Stimulated activated naive CD8-positive, alpha-beta T cell treated with anti-CD3 and anti-CD28 coated beads, Interleukin-15, Interleukin-2, amounts not matched to agents 100 ng/mL and 50 ng/mL, for 24 hours (primary cell): ENCODE measurements around the gene ADNP2.

ENCODE experiments used
- H3K27ac Mint-ChIP-seq: one replicate; pipeline ENCODE4 v1.8.0; 2021; ENCODE audit warnings: mild to moderate bottlenecking, mixed read lengths
- H3K27me3 Mint-ChIP-seq: one replicate; pipeline ENCODE4 v1.8.0; 2021; ENCODE audit warnings: mixed read lengths
- H3K36me3 Mint-ChIP-seq: one replicate; pipeline ENCODE4 v1.8.0; 2021; ENCODE audit warnings: low read depth, mixed read lengths
- H3K4me1 Mint-ChIP-seq: one replicate; pipeline ENCODE4 v1.8.0; 2021; ENCODE audit warnings: low read depth, mixed read lengths
- H3K4me3 Mint-ChIP-seq: one replicate; pipeline ENCODE4 v1.8.0; 2021; ENCODE audit warnings: mild to moderate bottlenecking, mixed read lengths
- H3K9me3 Mint-ChIP-seq: one replicate; pipeline ENCODE4 v1.8.0; 2021; ENCODE audit warnings: mixed read lengths

Gene ADNP2

DNA sequence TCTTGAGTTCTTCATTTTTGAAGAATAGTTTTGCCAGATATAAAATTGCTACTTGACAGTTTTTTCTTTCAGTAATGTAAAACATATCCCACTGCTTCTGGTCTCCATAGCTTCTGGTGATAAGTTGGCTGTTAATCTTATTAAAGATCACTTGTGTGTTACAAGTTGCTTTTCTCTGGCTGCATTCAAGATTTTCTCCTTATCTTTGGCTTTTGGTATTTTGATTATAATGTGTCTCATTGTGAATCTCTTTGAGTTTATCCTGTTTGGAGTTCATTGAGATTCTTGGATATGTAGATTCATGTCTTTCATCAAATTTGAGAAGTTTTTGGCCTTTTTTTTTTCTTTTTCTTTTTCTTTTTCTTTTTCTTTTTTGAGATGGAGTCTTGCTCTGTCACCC is 20.2 kb upstream of the ADNP2 start:
- H3K9me3 Mint-ChIP-seq, result peaks cover 37% of the 10 kb centered on the region
- H3K4me1 Mint-ChIP-seq, result no peaks in the 10 kb centered on the region
- no peak overlapping the region for H3K4me3 Mint-ChIP-seq
- H3K36me3 Mint-ChIP-seq, result peaks cover 6% of the 10 kb centered on the region
- H3K27ac Mint-ChIP-seq, result no peak overlapping the region
- H3K27me3 Mint-ChIP-seq, result peaks cover 20% of the 10 kb centered on the region

DNA sequence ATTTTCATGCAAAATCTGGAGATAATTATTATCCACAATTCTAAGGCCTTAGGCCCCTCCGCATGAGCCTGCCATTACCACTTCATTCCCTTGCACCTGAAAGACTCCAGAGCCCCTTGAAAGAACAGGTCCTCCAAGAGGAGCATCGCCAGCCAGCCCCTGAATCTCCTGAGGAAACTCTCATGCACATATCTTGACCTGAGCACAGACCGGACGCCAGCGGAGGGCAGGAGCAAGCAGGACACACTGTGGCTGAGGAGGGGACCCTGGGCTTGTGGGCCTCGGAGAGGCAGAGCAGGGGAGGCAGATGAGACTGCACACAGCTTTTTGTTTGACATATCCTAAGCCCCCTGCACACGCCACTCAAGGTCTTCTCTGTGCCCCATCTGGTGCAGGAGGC is 13.6 kb upstream of the ADNP2 start:
- Mint-ChIP-seq H3K4me1 (no peaks in the 10 kb centered on the region), H3K4me3 (no peak overlapping the region), H3K9me3 (no peaks in the 10 kb centered on the region), H3K27me3 (peaks cover 20% of the 10 kb centered on the region), H3K36me3 (no peaks in the 10 kb centered on the region), H3K27ac (no peak overlapping the region)

DNA sequence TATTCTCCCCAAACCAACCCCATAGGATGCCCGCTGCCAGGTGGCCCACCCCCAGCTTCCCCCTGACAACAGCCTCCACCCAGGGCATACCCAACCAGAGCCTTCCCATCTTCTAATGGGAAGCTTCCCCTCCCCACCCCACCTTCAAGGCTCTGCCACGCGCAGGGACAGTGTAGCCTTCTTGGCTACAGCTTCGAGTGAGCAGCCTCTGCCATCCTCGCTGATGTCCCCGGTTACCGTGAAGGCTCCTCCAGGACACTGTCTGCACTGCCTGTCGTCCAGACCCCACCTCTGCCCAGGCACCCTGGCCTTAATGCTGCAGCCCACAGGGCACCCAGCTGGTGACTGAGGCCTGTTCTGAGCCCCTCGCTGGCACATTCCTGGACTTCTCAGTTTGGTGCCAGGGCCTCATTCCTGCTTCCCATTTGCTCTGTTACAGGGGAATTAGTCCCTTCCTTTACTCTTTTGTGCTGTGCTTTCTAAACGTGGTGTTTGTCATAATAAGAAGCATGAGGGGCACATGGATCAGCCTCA is 13.0 kb upstream of the ADNP2 start:
- Mint-ChIP-seq H3K36me3 (no peaks in the 10 kb centered on the region), H3K27me3 (peaks cover 15% of the 10 kb centered on the region)

DNA sequence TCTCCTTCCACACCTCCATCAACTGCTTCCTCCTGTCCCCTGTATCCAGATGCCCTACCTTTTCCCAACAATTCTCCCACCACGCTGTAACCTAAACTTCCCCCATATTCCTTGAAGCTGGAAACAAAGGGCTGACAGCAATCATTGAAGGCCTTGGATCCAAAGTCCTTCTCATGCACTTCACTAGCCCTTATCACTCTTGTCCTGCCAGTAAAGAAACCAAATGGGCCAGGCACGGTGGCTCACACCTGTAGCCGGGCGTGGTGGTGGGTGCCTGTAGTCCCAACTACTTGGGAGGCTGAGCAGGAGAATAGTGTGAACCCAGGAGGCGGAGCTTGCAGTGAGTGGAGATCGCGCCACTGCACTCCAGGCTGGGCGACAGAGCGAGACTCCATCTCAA is 11.9 kb upstream of the ADNP2 start:
- H3K27me3 Mint-ChIP-seq, result peaks cover 8% of the 10 kb centered on the region
- no peak overlapping the region for H3K27ac Mint-ChIP-seq
- peaks cover 9% of the 10 kb centered on the region for H3K9me3 Mint-ChIP-seq
- no peak overlapping the region for H3K4me3 Mint-ChIP-seq
- no peaks in the 10 kb centered on the region for H3K4me1 Mint-ChIP-seq
- H3K36me3 Mint-ChIP-seq, result no peaks in the 10 kb centered on the region

More for the DNA sequence above, 13.0 kb upstream of the ADNP2 start:
- Mint-ChIP-seq H3K4me3 (no peak overlapping the region), H3K27ac (no peak overlapping the region), H3K4me1 (no peaks in the 10 kb centered on the region), H3K9me3 (peaks cover 4% of the 10 kb centered on the region)

DNA sequence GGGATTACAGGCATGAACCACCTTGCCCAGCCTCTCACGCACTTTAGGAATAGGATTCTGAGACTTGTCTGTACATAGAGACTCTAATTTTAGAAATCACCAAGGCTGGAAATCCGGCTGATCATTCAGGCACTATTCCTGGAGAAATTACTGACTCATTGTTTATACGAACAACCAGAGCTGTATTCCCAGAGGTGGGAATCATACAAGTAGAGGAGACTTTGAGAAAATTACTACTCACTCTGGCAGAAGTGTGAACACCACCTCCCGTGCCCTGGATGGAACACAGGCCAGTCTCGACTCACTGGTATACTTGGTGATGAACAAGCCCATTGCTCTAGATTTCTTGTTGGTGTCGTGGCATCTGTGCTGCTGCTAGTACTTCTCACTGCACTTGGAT is 5.8 kb upstream of the ADNP2 start:
- Mint-ChIP-seq H3K4me3 (no peak overlapping the region), H3K27ac (no peak overlapping the region), H3K4me1 (peaks cover 25% of the 10 kb centered on the region), H3K27me3 (no peaks in the 10 kb centered on the region), H3K9me3 (peaks cover 9% of the 10 kb centered on the region), H3K36me3 (no peaks in the 10 kb centered on the region)

DNA sequence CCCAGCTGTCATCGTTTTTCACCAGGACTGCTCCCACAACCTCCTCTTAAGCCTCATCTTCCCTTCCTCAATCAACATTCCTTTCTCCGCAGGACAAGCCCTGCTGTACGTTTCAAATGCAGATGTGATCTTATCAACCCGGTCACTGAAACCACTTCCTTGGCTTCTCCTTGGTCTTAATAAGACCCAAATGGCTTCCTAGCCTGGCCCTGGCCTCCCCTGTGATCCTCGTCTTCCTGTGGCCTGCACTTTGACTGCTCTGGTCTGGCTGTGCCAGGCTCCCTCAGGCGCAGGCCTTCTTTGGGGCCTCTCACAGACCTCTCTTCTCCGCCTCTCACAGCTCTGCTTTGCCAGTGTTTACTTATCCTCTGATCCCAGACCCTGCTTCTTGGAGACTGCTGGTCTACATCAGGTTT is 4.7 kb upstream of the ADNP2 start:
- no peak overlapping the region for H3K4me3 Mint-ChIP-seq
- peaks cover 9% of the 10 kb centered on the region for H3K9me3 Mint-ChIP-seq
- no peak overlapping the region for H3K27ac Mint-ChIP-seq
- H3K36me3 Mint-ChIP-seq, result no peaks in the 10 kb centered on the region
- H3K27me3 Mint-ChIP-seq, result no peaks in the 10 kb centered on the region
- peaks cover 31% of the 10 kb centered on the region for H3K4me1 Mint-ChIP-seq

DNA sequence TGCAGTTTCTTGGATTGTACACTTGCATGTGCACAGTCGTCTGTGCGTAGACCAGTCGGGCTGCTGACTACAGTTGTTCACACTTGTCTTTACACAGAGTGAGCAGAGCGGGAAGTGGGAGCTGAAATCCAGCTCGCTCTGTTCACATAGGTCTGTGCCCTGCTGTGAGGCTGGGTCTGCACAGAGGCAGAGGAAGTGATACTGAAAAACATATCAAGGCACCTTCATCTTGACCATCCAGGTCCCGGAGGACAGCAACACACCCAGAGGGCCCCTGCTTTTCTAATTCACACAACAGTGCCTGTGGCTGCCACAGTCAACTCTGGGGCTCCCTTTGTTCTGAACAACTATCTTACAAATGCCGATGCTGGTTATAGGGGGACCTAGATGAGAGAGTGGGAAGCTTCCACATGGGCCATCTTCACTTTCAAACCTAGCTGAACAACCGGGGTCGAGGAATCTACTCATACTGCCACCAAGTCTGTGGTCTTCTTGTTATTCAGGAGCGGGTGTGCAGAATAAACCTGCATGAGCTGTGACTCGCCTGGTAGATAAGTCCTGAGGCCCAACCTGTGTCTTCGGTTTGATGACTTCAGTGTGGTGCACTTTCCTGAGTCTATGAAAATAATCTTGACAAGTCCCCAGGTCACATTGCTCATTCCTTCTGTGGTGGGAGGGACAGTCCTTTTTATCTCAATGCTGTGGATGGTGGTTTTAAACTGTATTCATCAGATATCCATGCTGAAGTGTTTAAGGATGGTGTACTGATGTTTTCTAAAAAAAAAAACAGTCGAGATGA is 3.5 kb upstream of the ADNP2 start:
- H3K27ac Mint-ChIP-seq, result no peak overlapping the region
- no peak overlapping the region for H3K4me3 Mint-ChIP-seq

DNA sequence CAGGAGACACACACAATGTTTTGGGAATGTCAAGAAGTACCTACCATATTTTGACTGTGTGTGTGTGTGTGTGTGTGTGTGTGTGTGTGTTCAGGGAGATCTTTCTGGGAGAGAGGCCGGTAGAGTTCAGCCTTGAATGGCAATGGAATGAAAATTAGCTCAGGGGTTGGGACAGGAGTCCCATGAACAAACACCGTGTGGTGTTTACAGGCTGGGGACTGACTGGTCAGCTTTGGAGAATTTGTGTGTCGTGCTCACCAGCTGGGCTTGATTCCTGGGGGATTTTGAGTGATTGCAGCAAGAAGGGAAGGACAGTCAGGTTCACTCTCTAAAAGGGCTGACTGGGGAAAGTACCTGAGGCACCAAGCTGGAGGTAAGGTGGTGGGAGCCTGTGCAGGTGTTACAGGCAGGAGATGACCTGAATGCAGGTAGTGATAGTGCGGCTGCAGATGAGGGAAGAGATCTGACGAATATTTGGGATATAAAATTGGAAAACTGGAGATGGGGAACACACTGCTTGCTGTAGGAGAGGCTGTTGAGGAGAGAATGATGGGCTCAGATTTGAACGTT is 2.5 kb upstream of the ADNP2 start:
- Mint-ChIP-seq H3K4me1 (peaks cover 44% of the 10 kb centered on the region), H3K27me3 (no peaks in the 10 kb centered on the region), H3K27ac (no peak overlapping the region), H3K9me3 (peaks cover 4% of the 10 kb centered on the region), H3K36me3 (peaks cover 6% of the 10 kb centered on the region), H3K4me3 (no peak overlapping the region)

More for the DNA sequence above, 3.5 kb upstream of the ADNP2 start:
- Mint-ChIP-seq H3K36me3 (peaks cover 3% of the 10 kb centered on the region), H3K27me3 (no peaks in the 10 kb centered on the region), H3K9me3 (peaks cover 9% of the 10 kb centered on the region), H3K4me1 (peaks cover 39% of the 10 kb centered on the region)

DNA sequence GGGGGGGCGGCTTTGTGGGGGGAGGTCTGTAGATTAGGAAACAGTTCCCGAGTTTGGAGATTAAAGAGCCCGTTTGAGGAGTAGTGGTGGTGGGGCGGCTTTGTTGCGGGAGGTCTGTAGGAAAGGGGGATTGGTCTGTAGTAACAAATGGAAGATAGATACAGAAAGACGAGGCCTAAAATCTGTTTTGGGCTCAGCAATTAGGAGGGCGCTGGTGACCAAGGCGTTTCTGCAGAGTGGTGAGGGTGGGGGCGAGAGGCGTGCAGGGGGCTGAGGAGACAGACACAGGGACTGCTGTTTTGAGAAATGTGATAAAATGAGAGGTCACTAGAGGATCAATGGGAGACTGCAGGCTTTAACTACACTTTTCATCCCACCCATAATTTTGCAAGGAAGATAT is 1.6 kb upstream of the ADNP2 start:
- Mint-ChIP-seq H3K9me3 (no peaks in the 10 kb centered on the region), H3K36me3 (peaks cover 10% of the 10 kb centered on the region), H3K4me1 (peaks cover 45% of the 10 kb centered on the region), H3K27ac (no peak overlapping the region), H3K4me3 (no peak overlapping the region), H3K27me3 (no peaks in the 10 kb centered on the region)

DNA sequence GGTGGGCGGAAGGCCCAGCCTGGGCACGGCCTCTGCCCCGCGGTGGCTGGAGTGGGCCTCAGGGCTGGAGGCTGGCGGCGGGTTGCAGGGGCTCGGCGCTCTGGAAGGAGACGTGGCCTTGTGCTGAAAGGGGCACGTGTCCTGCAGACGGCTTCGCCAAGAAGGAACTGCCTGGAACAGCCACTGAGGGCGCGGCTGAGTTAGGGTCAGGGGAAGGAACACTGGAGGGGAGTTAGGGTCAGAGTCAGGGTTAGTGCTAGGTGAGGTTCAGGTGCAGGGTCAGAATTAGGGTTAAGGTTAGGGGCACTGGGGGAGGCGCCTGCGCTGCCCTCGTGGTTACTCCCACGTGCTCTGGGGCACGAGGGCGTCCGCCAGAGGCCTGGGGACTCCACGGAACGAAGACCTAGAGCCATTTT is 933 bp upstream of the ADNP2 start:
- Mint-ChIP-seq H3K27me3 (no peaks in the 10 kb centered on the region), H3K9me3 (no peaks in the 10 kb centered on the region), H3K27ac (no peak overlapping the region), H3K4me1 (peaks cover 51% of the 10 kb centered on the region), H3K4me3 (peak overlapping the region; percentile 74), H3K36me3 (peaks cover 14% of the 10 kb centered on the region)

DNA sequence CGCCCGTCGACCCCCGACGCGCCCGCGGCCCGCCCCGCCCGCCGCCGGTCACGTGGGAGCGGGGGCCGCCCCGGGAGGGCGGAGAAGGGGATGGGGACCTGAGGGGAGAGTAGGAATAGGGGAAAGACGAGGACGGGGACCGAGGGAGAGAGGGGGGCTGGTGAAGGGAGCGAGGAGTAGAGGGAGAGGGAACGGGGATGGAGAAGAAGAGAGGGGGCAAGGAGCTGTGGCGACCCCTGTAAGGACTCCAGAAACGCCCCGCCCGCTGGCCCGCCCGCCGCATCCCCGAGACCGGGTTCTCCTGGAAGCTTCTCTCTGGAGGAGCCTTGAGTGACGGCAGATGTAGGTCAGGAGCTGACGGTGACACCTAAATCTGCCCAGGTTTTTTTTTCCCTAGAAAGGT is 615 bp downstream of the ADNP2 start:
- Mint-ChIP-seq H3K27ac (peak overlapping the region; percentile 53), H3K4me1 (peaks cover 61% of the 10 kb centered on the region), H3K4me3 (peak overlapping the region; percentile 77), H3K36me3 (peaks cover 14% of the 10 kb centered on the region), H3K9me3 (no peaks in the 10 kb centered on the region), H3K27me3 (no peaks in the 10 kb centered on the region)

DNA sequence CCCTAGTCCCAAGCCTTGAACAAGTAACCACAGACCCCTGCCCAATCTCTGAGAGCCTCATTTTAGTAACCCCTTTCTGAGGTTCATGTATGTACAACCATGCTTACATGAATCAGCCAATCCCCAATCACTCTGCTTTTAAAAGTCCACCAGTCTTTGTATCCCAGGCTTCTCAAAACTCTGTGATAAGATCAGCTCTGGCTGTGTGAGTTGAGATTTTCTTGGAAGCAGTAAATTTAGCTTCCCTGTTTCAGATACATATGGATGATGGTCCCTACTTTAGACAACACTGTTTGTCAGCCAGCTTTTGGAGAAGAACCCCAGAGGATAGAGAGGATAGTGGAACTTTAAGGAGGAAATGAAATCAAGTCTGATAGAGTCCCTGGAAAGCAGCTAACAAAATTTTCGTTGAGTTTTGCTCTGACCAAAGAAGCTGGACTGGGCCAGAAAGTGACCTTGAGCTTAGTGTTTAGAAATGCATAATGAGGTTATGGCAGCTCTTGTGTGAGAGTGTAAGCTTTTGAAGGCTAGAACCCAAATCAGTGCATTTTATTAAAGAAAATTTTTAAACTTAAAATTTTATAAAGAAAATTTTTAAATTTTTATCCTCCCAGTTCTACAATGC is 3.7 kb downstream of the ADNP2 start:
- H3K36me3 Mint-ChIP-seq, result peaks cover 24% of the 10 kb centered on the region
- H3K4me1 Mint-ChIP-seq, result peaks cover 57% of the 10 kb centered on the region
- no peaks in the 10 kb centered on the region for H3K27me3 Mint-ChIP-seq
- H3K4me3 Mint-ChIP-seq, result peak overlapping the region; percentile 3
- H3K9me3 Mint-ChIP-seq, result no peaks in the 10 kb centered on the region
- H3K27ac Mint-ChIP-seq, result no peak overlapping the region

DNA sequence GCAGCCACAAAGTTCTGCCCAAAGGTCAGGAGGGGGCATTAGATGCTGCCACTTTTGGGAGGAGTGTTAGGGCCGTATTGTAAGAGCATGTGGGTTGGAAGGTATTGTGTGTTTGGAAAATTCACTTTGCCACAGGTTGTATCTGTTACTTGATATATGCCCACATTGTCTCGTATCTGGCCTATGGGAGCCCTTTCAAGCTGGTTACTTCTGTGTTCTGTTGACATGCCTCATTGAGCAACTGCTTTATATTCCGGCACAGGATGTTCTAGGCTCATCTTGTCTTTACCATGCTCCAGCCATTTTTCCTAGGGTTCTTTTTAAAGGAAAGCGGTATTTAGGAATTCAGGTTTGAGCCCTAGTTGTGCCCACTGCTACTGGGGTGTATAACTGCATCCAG is 6.0 kb downstream of the ADNP2 start:
- peaks cover 43% of the 10 kb centered on the region for H3K4me1 Mint-ChIP-seq
- H3K27ac Mint-ChIP-seq, result no peak overlapping the region
- H3K9me3 Mint-ChIP-seq, result no peaks in the 10 kb centered on the region
- H3K27me3 Mint-ChIP-seq, result no peaks in the 10 kb centered on the region
- H3K36me3 Mint-ChIP-seq, result peaks cover 47% of the 10 kb centered on the region
- no peak overlapping the region for H3K4me3 Mint-ChIP-seq

DNA sequence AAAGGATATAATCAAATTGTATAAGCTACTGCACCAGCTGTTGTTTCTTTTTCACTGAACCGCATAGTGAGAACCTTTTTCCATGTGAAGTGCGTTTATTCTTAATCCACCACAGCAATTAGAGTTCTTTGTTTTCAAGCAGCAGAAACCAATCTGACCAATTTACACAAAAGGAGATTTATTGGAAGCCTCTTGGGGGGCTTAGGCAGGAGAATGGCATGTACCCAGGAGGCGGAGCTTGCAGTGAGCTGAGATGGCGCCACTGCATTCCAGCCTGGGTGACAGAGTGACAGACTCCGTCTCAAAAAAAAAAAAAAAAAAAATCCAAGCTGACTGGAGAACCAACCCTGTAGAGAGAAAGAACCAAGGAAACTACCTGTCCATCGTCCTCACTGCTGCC is 10.0 kb downstream of the ADNP2 start:
- Mint-ChIP-seq H3K4me1 (peaks cover 23% of the 10 kb centered on the region), H3K4me3 (no peak overlapping the region), H3K36me3 (peaks cover 62% of the 10 kb centered on the region), H3K27ac (no peak overlapping the region), H3K9me3 (no peaks in the 10 kb centered on the region), H3K27me3 (no peaks in the 10 kb centered on the region)

DNA sequence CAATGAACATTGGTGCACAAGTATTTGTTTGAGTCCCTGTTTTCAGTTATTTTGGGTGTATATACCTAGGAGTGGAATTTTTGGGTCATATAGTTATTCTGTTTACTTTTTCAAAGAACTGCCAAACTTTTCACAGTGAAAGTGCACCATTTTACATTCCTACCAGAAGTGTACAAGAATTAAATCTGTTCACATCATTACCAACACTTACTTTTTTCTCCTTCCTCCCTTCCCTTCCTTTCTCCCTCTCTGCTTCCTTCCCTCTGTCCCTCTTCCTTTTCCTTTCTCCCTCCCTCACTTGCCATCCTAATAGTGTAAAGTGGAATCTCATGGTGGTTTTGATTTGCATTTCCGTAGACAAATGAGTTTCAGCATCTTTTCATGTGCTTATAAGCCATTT is 11.9 kb downstream of the ADNP2 start:
- Mint-ChIP-seq H3K4me3 (no peak overlapping the region), H3K27ac (no peak overlapping the region), H3K36me3 (peaks cover 70% of the 10 kb centered on the region)

More for the DNA sequence above, 11.9 kb downstream of the ADNP2 start:
- Mint-ChIP-seq H3K9me3 (no peaks in the 10 kb centered on the region), H3K27me3 (no peaks in the 10 kb centered on the region), H3K4me1 (peaks cover 12% of the 10 kb centered on the region)
